NCI-H2029 (cell line): Measurements from ENCODE around the gene USP31.

ENCODE experiments used
- DNase-seq: peaks from one replicate; lab custom pipeline; 2025; lab: John Stamatoyannopoulos, UW

Gene USP31

GRCh38 chr16:23092072-23092800, 57.0 kb downstream of the USP31 start:
- no peak for DNase-seq

GRCh38 chr16:23089111-23089510, 60.1 kb downstream of the USP31 start:
- no peak for DNase-seq

- DNase-seq, result no peak
These were observed 61.2 kb downstream of the USP31 start for GRCh38 chr16:23088018-23088417.

- no peak for DNase-seq
These were observed 63.3 kb downstream of the USP31 start for GRCh38 chr16:23085949-23086348.

GRCh38 chr16:23082161-23082788, 67.0 kb downstream of the USP31 start:
- no peak for DNase-seq

- DNase-seq, result no peak
These were observed 67.6 kb downstream of the USP31 start for GRCh38 chr16:23081675-23082119.

- DNase-seq, result no peak
These were observed 68.5 kb downstream of the USP31 start for GRCh38 chr16:23080747-23081146.

GRCh38 chr16:23080329-23080728, 68.9 kb downstream of the USP31 start:
- no peak for DNase-seq

GRCh38 chr16:23079675-23080301, 69.5 kb downstream of the USP31 start:
- DNase-seq, result peak; percentile 81

- no peak for DNase-seq
These were observed 74.8 kb downstream of the USP31 start for GRCh38 chr16:23074423-23074822.

- DNase-seq, result no peak
These were observed 76.3 kb downstream of the USP31 start for GRCh38 chr16:23072769-23073549.

- DNase-seq, result no peak
These were observed 77.1 kb downstream of the USP31 start for GRCh38 chr16:23072084-23072599.

GRCh38 chr16:23071196-23072083, 77.8 kb downstream of the USP31 start:
- no peak for DNase-seq

GRCh38 chr16:23069844-23070243, 79.4 kb downstream of the USP31 start:
- DNase-seq, result no peak

- no peak for DNase-seq
These were observed 81.0 kb downstream of the USP31 start for GRCh38 chr16:23068079-23068736.

GRCh38 chr16:23066676-23067075, 82.6 kb downstream of the USP31 start:
- DNase-seq, result no peak

- no peak for DNase-seq
These were observed 84.6 kb downstream of the USP31 start for GRCh38 chr16:23064639-23065038.

GRCh38 chr16:23062524-23062923, 86.7 kb downstream of the USP31 start:
- no peak for DNase-seq

- no peak for DNase-seq
These were observed 87.6 kb downstream of the USP31 start for GRCh38 chr16:23061669-23062068.

- peak; percentile 46 for DNase-seq
These were observed 88.6 kb downstream of the USP31 start for GRCh38 chr16:23060458-23061320.
